GM12878 (cell line): ENCODE measurements around the gene TUBGCP2. TPM values are rescaled to one million over a fixed set of nuclear protein-coding genes. Genes with fewer than 3 reads are reported as not detected.

ENCODE experiments used
- ATAC-seq: fragments of 200-7000 bp; cut with Tn5 transposase; 3 replicates; pipeline ENCODE4 v1.9.1; 2020; ENCODE audit warnings: mild to moderate bottlenecking, moderate library complexity
- BruUV-seq: library from RNA; stranded (reverse); fragments of 400-500 nt; replicated peaks from 2 replicates; lab custom pipeline; 2021; lab: Mats Ljungman, UMichigan
- CTCF ChIA-PET: fragments of 300-600 bp; sonication (Branson Sonifier 250); formaldehyde crosslinking; extraction: SDS; loops from one replicate; lab custom pipeline; 2021; ENCODE audit warnings: inconsistent platforms; lab: Yijun Ruan, JAX
- POLR2A ChIA-PET: fragments of 350-600 bp; formaldehyde crosslinking; extraction: SDS; loops from one replicate; lab custom pipeline; 2021; ENCODE audit warnings: inconsistent platforms; lab: Charles Lee
- RAD21 ChIA-PET: fragments of 300-600 bp; sonication (Branson Sonifier 250); formaldehyde crosslinking; loops from one replicate; lab custom pipeline; 2023; ENCODE audit warnings: antibody characterized with exemption; ENCODE audit not compliant: unreplicated experiment; lab: Charles Lee
- SMC1A ChIA-PET: fragments of 300-600 bp; sonication (Branson Sonifier 250); formaldehyde crosslinking; loops from one replicate; lab custom pipeline; 2023; ENCODE audit not compliant: unreplicated experiment, uncharacterized antibody; lab: Charles Lee
- DNase-seq: peaks from one replicate; pipeline ENCODE4 v3.0.0-alpha.2; 2011; ENCODE audit warnings: low read depth, low spot score
- FAIRE-seq: peaks from 3 replicates; lab custom pipeline; 2011; peaks lifted over from hg19 to GRCh38; lab: Jason Lieb, UNC
- H2AFZ ChIP-seq: 2 replicates; pipeline ENCODE4 v1.6.0; 2011; ENCODE audit warnings: low read depth, low read length, control low read depth; ENCODE audit not compliant: control insufficient read depth
- H3K27ac ChIP-seq: 2 replicates; pipeline ENCODE4 v1.5.1; 2011; ENCODE audit warnings: control low read depth; ENCODE audit not compliant: control insufficient read depth, insufficient read depth
- H3K27me3 ChIP-seq, 2 experiments: replicated peaks in 1 of 2; 2 replicates each; pipeline versions ENCODE4 v1.6.0 to v1.6.1; 2011; ENCODE audit warnings: low read length in 1 of 2; ENCODE audit not compliant: control insufficient read depth in 2 of 2, insufficient read depth in 2 of 2
- H3K36me3 ChIP-seq, 2 experiments: 2 replicates each; pipeline ENCODE4 v1.5.1; 2011; ENCODE audit warnings: low read length in 1 of 2; ENCODE audit not compliant: control insufficient read depth in 2 of 2, insufficient read depth in 2 of 2
- H3K4me1 ChIP-seq: 2 replicates; pipeline ENCODE4 v1.6.1; 2011; ENCODE audit warnings: mild to moderate bottlenecking, low read length, moderate library complexity, mixed read lengths; ENCODE audit not compliant: control insufficient read depth, insufficient read depth
- H3K4me2 ChIP-seq: 2 replicates; pipeline ENCODE4 v1.6.0; 2011; ENCODE audit warnings: control low read depth; ENCODE audit not compliant: control insufficient read depth, insufficient read depth
- H3K4me3 ChIP-seq: fragments of 200-600 bp; sonication (generic); 2 replicates; pipeline ENCODE4 v1.5.1; 2016
- H3K79me2 ChIP-seq: 2 replicates; pipeline ENCODE4 v1.6.0; 2011; ENCODE audit warnings: low read length; ENCODE audit not compliant: control insufficient read depth, insufficient read depth
- H3K9ac ChIP-seq: 2 replicates; pipeline ENCODE4 v1.8.0; 2011; ENCODE audit warnings: low read length, control low read depth, mixed read lengths; ENCODE audit not compliant: control insufficient read depth, insufficient read depth
- H3K9me3 ChIP-seq: replicated peaks from 3 replicates; pipeline ENCODE4 v1.5.1; 2011; ENCODE audit warnings: mild to moderate bottlenecking, low read length; ENCODE audit not compliant: control insufficient read depth, insufficient read depth
- H4K20me1 ChIP-seq: 2 replicates; pipeline ENCODE4 v1.6.0; 2011; ENCODE audit not compliant: control insufficient read depth, insufficient read depth
- CHD4 ChIP-seq: fragments of 200-600 bp; sonication (generic); IDR thresholded peaks from 2 replicates; pipeline ENCODE4 v1.6.1; 2016; ENCODE audit warnings: mild to moderate bottlenecking
- EED ChIP-seq: sonication (generic); IDR thresholded peaks from 2 replicates; pipeline ENCODE4 v1.6.1; 2016; ENCODE audit warnings: antibody characterized with exemption, low read depth
- ELK1 ChIP-seq: IDR thresholded peaks from 2 replicates; pipeline ENCODE4 v1.6.1; 2012; ENCODE audit warnings: low read depth, low read length, improper control_type of control experiment
- GATAD2B ChIP-seq: fragments of 450-650 bp; conservative IDR thresholded peaks from 2 replicates; pipeline ENCODE4 v1.6.1; 2017; ENCODE audit warnings: low read depth, mild to moderate bottlenecking, moderate library complexity
- HSF1 ChIP-seq: fragments of 150-350 bp; IDR thresholded peaks from 2 replicates; pipeline ENCODE4 v1.6.1; 2014; ENCODE audit warnings: mild to moderate bottlenecking, low read depth, low read length
- LARP7 ChIP-seq: fragments of 450-650 bp; IDR thresholded peaks from 2 replicates; pipeline ENCODE4 v1.6.1; 2017; ENCODE audit warnings: mild to moderate bottlenecking
- NR2C2 ChIP-seq: IDR thresholded peaks from 2 replicates; pipeline ENCODE4 v1.6.1; 2011; ENCODE audit warnings: borderline replicate concordance, low read depth; ENCODE audit not compliant: control insufficient read depth, insufficient read length
- NR2F1 ChIP-seq: fragments of 450-650 bp; conservative IDR thresholded peaks from 2 replicates; pipeline ENCODE4 v1.6.1; 2017; ENCODE audit warnings: mild to moderate bottlenecking
- NRF1 ChIP-seq: conservative IDR thresholded peaks from 2 replicates; pipeline ENCODE4 v1.6.1; 2011; ENCODE audit warnings: mild to moderate bottlenecking, low read depth, low read length, improper control_type of control experiment
- PRDM15 ChIP-seq: fragments of 450-650 bp; formaldehyde crosslinking; IDR thresholded peaks from 2 replicates; pipeline ENCODE4 v1.4.0; 2020; ENCODE audit warnings: mild to moderate bottlenecking, moderate library complexity
- RAD21 ChIP-seq: IDR thresholded peaks from 2 replicates; pipeline ENCODE4 v1.6.1; 2011; ENCODE audit warnings: mild to moderate bottlenecking, low read depth, low read length, moderate library complexity; ENCODE audit not compliant: insufficient read depth
- RCOR1 ChIP-seq: conservative IDR thresholded peaks from 2 replicates; pipeline ENCODE4 v1.6.1; 2012; ENCODE audit warnings: low read depth, low read length, improper control_type of control experiment
- SMARCA5 ChIP-seq: fragments of 450-650 bp; IDR thresholded peaks from 2 replicates; pipeline ENCODE4 v1.6.1; 2017; ENCODE audit warnings: mild to moderate bottlenecking
- TAF1 ChIP-seq: IDR thresholded peaks from 2 replicates; pipeline ENCODE4 v1.6.1; 2011; ENCODE audit warnings: mild to moderate bottlenecking, low read depth, low read length, borderline replicate concordance
- WGBS: methylation state at CpG from one replicate; pipeline ENCODE4 v1.1.6; 2016; ENCODE audit warnings: low lambda C conversion rate; ENCODE audit not compliant: insufficient replicate concordance, insufficient coverage; ENCODE audit errors: missing lambda C conversion rate; 5-methylcytosine and 5-hydroxymethylcytosine counted together
- in situ Hi-C: fragments of 300-500 bp; cut with MboI; formaldehyde crosslinking; loops from 9 replicates; pipeline ENCODE4 v1.14.3; 2018; ENCODE audit warnings: mixed read lengths
- intact Hi-C: fragments of 100-400 bp; cut with micrococcal nuclease; formaldehyde crosslinking; loops from one replicate; pipeline ENCODE4 v1.14.2; 2022; ENCODE audit not compliant: unreplicated experiment
- polyA plus RNA-seq, 11 experiments: library from polyadenylated mRNA; depleted of rRNA in 4 of 11; unstranded in 6 of 11; stranded (reverse) in 5 of 11; fragments of >200 nt; fragmentation: Nextera tagmentation in 4 of 11; fragmentation: Illumina TruSeq in 1 of 11; extraction: Ambion mirVana in 4 of 11; extraction: Trizol in 1 of 11; gene quantifications; 1 replicate in 1 of 11; 2 replicates in 10 of 11; pipeline versions ENCODE4 v1.2.1 to v1.2.3, GENCODE V29; 2011 to 2016; ENCODE audit warnings: inconsistent platforms in 2 of 11, missing spikeins in 2 of 11, low read depth in 1 of 11
- total RNA-seq, 4 experiments: library from RNA; depleted of rRNA in 3 of 4; stranded (reverse); fragments of >200 nt in 3 of 4; fragmentation: Illumina TruSeq in 1 of 4; extraction: Trizol in 1 of 4; gene quantifications; 2 replicates each; pipeline versions ENCODE4 v1.2.1 to v1.2.3, GENCODE V29; 2013 to 2021

TUBGCP2 gene
- total and polyA plus RNA-seq, 10 of the 15 experiments (the other 5 are each of a cell fraction or from before 2014, with no cell fraction given): 4.8 to 47.1 (median 34.7) TPM

GRCh38 chr10:133316266-133316665, 7.6 kb upstream of the TUBGCP2 start:
- Histone ChIP-seq H3K4me3 (no peak overlapping the region), H3K4me2 (no peak overlapping the region), H3K9ac (no peak overlapping the region), H3K36me3 (peaks cover 0 to 4% of the 10 kb centered on the region in 2 experiments; a peak in 1 of 4 replicates), H3K9me3 (no peaks in the 10 kb centered on the region; the same call in 2 of the 3 replicates), H3K27me3 (no peaks in the 10 kb centered on the region), H4K20me1 (no peaks in the 10 kb centered on the region), H3K4me1 (no peaks in the 10 kb centered on the region), H3K27ac (no peak overlapping the region), H3K79me2 (no peaks in the 10 kb centered on the region), H2AFZ (no peak overlapping the region)
- no TSS peak for BruUV-seq
- ChIA-PET SMC1A (interaction anchor here (0.7 kb wide), 1 partner anchor 14 kb away, joined by 3 read pairs; no protein-coding TSS in a partner anchor), CTCF (interaction anchor here (0.6 to 1.7 kb wide), 6 partner anchors 8 to 934 kb away, joined by 3 to 6 read pairs (median 4); partner anchors contain the start of gene ECHS1), POLR2A (no interaction called here), RAD21 (no interaction called here)
- in situ Hi-C loops: no loop called here
- ATAC-seq (no peak), FAIRE-seq (no peak), DNase-seq (no peak)
- TF ChIP-seq TAF1 (no peak), PRDM15 (CRISPR knock-in tag) (no peak), SMARCA5 (no peak), EED (no peak), ELK1 (no peak), CHD4 (no peak), LARP7 (no peak), RAD21 (no peak), NR2F1 (no peak), HSF1 (no peak), NRF1 (no peak), NR2C2 (no peak), RCOR1 (no peak), GATAD2B (no peak)
- intact Hi-C loops: no loop called here
- WGBS: 79% methylated on average over 9 of the region's 9 CpGs
